Type B pancreatic cell (in vitro differentiated cells): ENCODE measurements around the gene POLR2C. TPM values are rescaled to one million over a fixed set of nuclear protein-coding genes. Genes with fewer than 3 reads are reported as not detected.

ENCODE experiments used
- DNase-seq: peaks from one replicate; pipeline ENCODE4 v3.0.0; 2021; ENCODE audit warnings: mixed read lengths; ENCODE audit not compliant: unreplicated experiment; ENCODE audit errors: extremely low spot score
- H3K27ac Mint-ChIP-seq: 2 replicates; pipeline ENCODE4 v1.8.0; 2021; ENCODE audit warnings: mild to moderate bottlenecking, mixed read lengths
- H3K27me3 Mint-ChIP-seq: 2 replicates; pipeline ENCODE4 v1.8.0; 2021; ENCODE audit warnings: mixed read lengths
- H3K36me3 Mint-ChIP-seq: 2 replicates; pipeline ENCODE4 v1.8.0; 2021; ENCODE audit warnings: mixed read lengths
- H3K4me1 Mint-ChIP-seq: one replicate; pipeline ENCODE4 v1.8.0; 2021; ENCODE audit warnings: mixed read lengths; ENCODE audit not compliant: unreplicated experiment
- H3K4me3 Mint-ChIP-seq: 2 replicates; pipeline ENCODE4 v1.8.0; 2021; ENCODE audit warnings: mild to moderate bottlenecking, mixed read lengths
- H3K9me3 Mint-ChIP-seq: 2 replicates; pipeline ENCODE4 v1.8.0; 2021; ENCODE audit warnings: mixed read lengths
- CTCF ChIP-seq: fragments of 200-600 bp; sonication (generic); conservative IDR thresholded peaks from 2 replicates; pipeline ENCODE4 v1.5.0; 2021; ENCODE audit warnings: antibody characterized with exemption, mild to moderate bottlenecking
- total RNA-seq: library from RNA; stranded (reverse); gene quantifications from 2 replicates; pipeline ENCODE4 v1.2.1, GENCODE V29; 2021; ENCODE audit warnings: low replicate concordance

Gene POLR2C
- total RNA-seq, 1 donor from 2014 or later, result 70.5 TPM

GRCh38 chr16:57516773-57517172 is 54.3 kb downstream of the POLR2C start:
- no peak for DNase-seq
- no peaks in the 10 kb centered on the region for H3K9me3 Mint-ChIP-seq
- H3K27me3 Mint-ChIP-seq, result no peaks in the 10 kb centered on the region
- H3K36me3 Mint-ChIP-seq, result peaks cover 16% of the 10 kb centered on the region
- H3K4me1 Mint-ChIP-seq, result peaks cover 23% of the 10 kb centered on the region
- no peak overlapping the region for H3K4me3 Mint-ChIP-seq
- no peak overlapping the region for H3K27ac Mint-ChIP-seq
- no peak for TF ChIP-seq CTCF

- H3K9me3 Mint-ChIP-seq, result no peaks in the 10 kb centered on the region
- TF ChIP-seq CTCF, result no peak
- DNase-seq, result no peak
- no peak overlapping the region for H3K4me3 Mint-ChIP-seq
- H3K36me3 Mint-ChIP-seq, result peaks cover 16% of the 10 kb centered on the region
- no peak overlapping the region for H3K27ac Mint-ChIP-seq
- no peaks in the 10 kb centered on the region for H3K27me3 Mint-ChIP-seq
- H3K4me1 Mint-ChIP-seq, result peaks cover 23% of the 10 kb centered on the region
Measured at GRCh38 chr16:57517397-57518367, 55.2 kb downstream of the POLR2C start.

GRCh38 chr16:57518520-57518919 is 56.0 kb downstream of the POLR2C start:
- no peak for TF ChIP-seq CTCF
- Mint-ChIP-seq H3K4me1 (peaks cover 15% of the 10 kb centered on the region), H3K4me3 (no peak overlapping the region), H3K36me3 (peaks cover 16% of the 10 kb centered on the region), H3K27ac (peak overlapping the region; percentile 39), H3K27me3 (no peaks in the 10 kb centered on the region), H3K9me3 (no peaks in the 10 kb centered on the region)
- DNase-seq, result no peak

- H3K27ac Mint-ChIP-seq, result peak overlapping the region; percentile 39
- no peaks in the 10 kb centered on the region for H3K27me3 Mint-ChIP-seq
- no peak overlapping the region for H3K4me3 Mint-ChIP-seq
- DNase-seq, result no peak
- TF ChIP-seq CTCF, result no peak
- H3K4me1 Mint-ChIP-seq, result peaks cover 11% of the 10 kb centered on the region
- no peaks in the 10 kb centered on the region for H3K9me3 Mint-ChIP-seq
- peaks cover 16% of the 10 kb centered on the region for H3K36me3 Mint-ChIP-seq
Measured at GRCh38 chr16:57518922-57519321, 56.4 kb downstream of the POLR2C start.

GRCh38 chr16:57519796-57520360 is 57.4 kb downstream of the POLR2C start:
- H3K27ac Mint-ChIP-seq, result no peak overlapping the region
- H3K36me3 Mint-ChIP-seq, result peaks cover 16% of the 10 kb centered on the region

More at GRCh38 chr16:57519796-57520360, 57.4 kb downstream of the POLR2C start:
- H3K4me1 Mint-ChIP-seq, result peaks cover 8% of the 10 kb centered on the region
- no peak overlapping the region for H3K4me3 Mint-ChIP-seq
- DNase-seq, result peak; percentile 88
- H3K9me3 Mint-ChIP-seq, result no peaks in the 10 kb centered on the region
- H3K27me3 Mint-ChIP-seq, result no peaks in the 10 kb centered on the region
- TF ChIP-seq CTCF, result peak; percentile 98

Other genes starting within 250 kb of the POLR2C start
- gene ARL2BP, start 217.4 kb upstream of the POLR2C start, total RNA-seq, result 37.7 and 49.4 TPM in 2 replicates
- gene PLLP, start 178.0 kb upstream of the POLR2C start, total RNA-seq, result 4.9 and 5.1 TPM in 2 replicates
- 0.17 TPM in 1 of 2 replicates, not detected in the other for gene CCL22, start 103.9 kb upstream of the POLR2C start, total RNA-seq
- gene CX3CL1, start 90.2 kb upstream of the POLR2C start, total RNA-seq, result 1.4 and 17.8 TPM in 2 replicates
- not detected in 2 replicates for gene CCL17, start 57.9 kb upstream of the POLR2C start, total RNA-seq
- gene CIAPIN1, start 15.3 kb upstream of the POLR2C start, total RNA-seq, result 68.2 and 73.7 TPM in 2 replicates
- 73.1 and 96.0 TPM in 2 replicates for gene COQ9, start 15.2 kb upstream of the POLR2C start, total RNA-seq
- gene DOK4, start 23.8 kb downstream of the POLR2C start, total RNA-seq, result 33.3 and 72.0 TPM in 2 replicates
- gene CCDC102A, start 73.9 kb downstream of the POLR2C start, total RNA-seq, result 6.9 and 14.4 TPM in 2 replicates
- gene ADGRG5, start 80.0 kb downstream of the POLR2C start, total RNA-seq, result 0.82 and 1.7 TPM in 2 replicates
- gene ADGRG1, start 166.0 kb downstream of the POLR2C start, total RNA-seq, result 41.1 and 61.0 TPM in 2 replicates
- gene ADGRG3, start 205.6 kb downstream of the POLR2C start, total RNA-seq, result not detected in 2 replicates
- 0.69 and 7.4 TPM in 2 replicates for gene DRC7, start 232.1 kb downstream of the POLR2C start, total RNA-seq